ENCODE measurements around the gene CAPS.

GRCh38 chr19:5929625-5930024 lies 15.6 kb downstream of the CAPS start:
- TF ChIP-seq, protein P1, sequence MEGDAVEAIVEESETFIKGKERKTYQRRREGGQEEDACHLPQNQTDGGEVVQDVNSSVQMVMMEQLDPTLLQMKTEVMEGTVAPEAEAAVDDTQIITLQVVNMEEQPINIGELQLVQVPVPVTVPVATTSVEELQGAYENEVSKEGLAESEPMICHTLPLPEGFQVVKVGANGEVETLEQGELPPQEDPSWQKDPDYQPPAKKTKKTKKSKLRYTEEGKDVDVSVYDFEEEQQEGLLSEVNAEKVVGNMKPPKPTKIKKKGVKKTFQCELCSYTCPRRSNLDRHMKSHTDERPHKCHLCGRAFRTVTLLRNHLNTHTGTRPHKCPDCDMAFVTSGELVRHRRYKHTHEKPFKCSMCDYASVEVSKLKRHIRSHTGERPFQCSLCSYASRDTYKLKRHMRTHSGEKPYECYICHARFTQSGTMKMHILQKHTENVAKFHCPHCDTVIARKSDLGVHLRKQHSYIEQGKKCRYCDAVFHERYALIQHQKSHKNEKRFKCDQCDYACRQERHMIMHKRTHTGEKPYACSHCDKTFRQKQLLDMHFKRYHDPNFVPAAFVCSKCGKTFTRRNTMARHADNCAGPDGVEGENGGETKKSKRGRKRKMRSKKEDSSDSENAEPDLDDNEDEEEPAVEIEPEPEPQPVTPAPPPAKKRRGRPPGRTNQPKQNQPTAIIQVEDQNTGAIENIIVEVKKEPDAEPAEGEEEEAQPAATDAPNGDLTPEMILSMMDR (optimal IDR thresholded peaks at IDR 0.05 in 1 of 3, IDR thresholded peaks at IDR 0.05 in 1 of 3, conservative IDR thresholded peaks at IDR 0.05 in 1 of 3; ENCODE audit: extremely low read depth in 1 of 3, insufficient read depth in 2 of 3, low read length in 3 of 3), result no peak
- TF ChIP-seq EZH2 (IDR thresholded peaks at IDR 0.05; ENCODE audit: low read length), result no peak

Measured in keratinocyte (primary cell).